ENCODE data around the gene SCD5. TPM values are rescaled to one million over a fixed set of nuclear protein-coding genes. Genes with fewer than 3 reads are reported as not detected.

Gene SCD5
- total and polyA plus RNA-seq, 2 donors (not counting 3 experiments of a cell fraction or from before 2014, with no cell fraction given) = 38.4 to 38.5 TPM

DNA sequence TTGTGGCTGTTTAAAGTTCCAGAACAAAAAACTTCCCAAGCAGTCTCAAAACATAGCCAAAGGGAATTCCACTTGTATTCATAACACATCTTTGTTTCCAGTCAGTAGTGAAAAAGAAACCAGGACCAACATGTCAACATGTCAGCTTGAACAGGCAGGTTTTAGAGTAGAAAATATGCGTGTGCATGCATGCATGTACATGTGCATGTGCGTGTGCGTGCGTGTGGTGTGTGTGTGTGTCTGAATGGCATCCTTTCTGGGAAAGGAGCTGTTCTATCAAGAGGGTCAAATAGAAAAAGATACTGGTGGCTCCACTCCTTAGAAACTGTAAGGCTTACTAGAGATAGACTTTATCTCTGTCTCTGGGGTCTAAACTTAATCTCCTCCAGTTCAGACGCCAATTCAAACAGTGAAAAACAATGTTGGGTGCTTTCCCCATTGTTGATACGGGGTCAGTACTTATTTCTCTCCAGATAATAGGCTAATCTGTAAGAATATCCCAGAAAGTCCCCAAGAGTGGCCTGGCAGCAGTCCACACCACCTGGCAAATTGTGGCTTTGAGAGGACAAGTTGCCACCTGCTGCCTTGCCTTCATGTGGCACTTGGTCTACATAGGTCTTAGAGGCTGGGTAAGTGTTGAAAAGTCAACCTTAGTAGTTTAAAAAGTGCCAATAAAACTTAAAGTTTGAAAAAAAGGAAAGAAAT, 110.4 kb downstream of the SCD5 start:
- ChIA-PET CTCF (interaction anchor here (0.7 to 1.4 kb wide), 2 partner anchors 11 to 19 kb away, joined by 3 to 4 read pairs; no protein-coding TSS in a partner anchor), POLR2A (no interaction called here)
- Histone ChIP-seq H3K27me3 (ENCODE audit: control insufficient read depth in 2 of 2, insufficient read depth in 2 of 2, low read length in 2 of 2) (no peaks in the 10 kb centered on the region), H3K9ac (replicated peaks; ENCODE audit: extremely low read depth, insufficient read depth, low read length) (no peak overlapping the region), H3K27ac (ENCODE audit: insufficient read depth, low read depth, low read length) (no peak overlapping the region), H4K20me1 (replicated peaks; ENCODE audit: control insufficient read depth, extremely low read depth, insufficient read depth, low read length) (no peaks in the 10 kb centered on the region), H3K4me3 (replicated peaks in 1 of 3; ENCODE audit: insufficient read depth in 1 of 3, low read depth in 1 of 3, low read length in 3 of 3) (no peak overlapping the region), H3K9me1 (replicated peaks; ENCODE audit: control insufficient read depth, extremely low read depth, insufficient read depth, low read length) (peaks cover 2% of the 10 kb centered on the region), H3K4me2 (ENCODE audit: insufficient read depth, low read length) (no peak overlapping the region), H3K36me3 (ENCODE audit: control insufficient read depth in 2 of 2, extremely low read depth in 1 of 2, insufficient read depth in 2 of 2, low read length in 2 of 2) (no peaks in the 10 kb centered on the region), H3K79me2 (ENCODE audit: control insufficient read depth, insufficient read depth, low read length) (no peaks in the 10 kb centered on the region), H3K9me3 (replicated peaks; ENCODE audit: control insufficient read depth, insufficient read depth, low read length) (no peaks in the 10 kb centered on the region), H3K4me1 (ENCODE audit: control insufficient read depth, extremely low read depth, insufficient read depth, low read length) (peaks cover 9% of the 10 kb centered on the region), H2AFZ (ENCODE audit: low read depth, low read length) (no peak overlapping the region)
- intact Hi-C loops (cut with micrococcal nuclease) (no loop called here), dilution Hi-C loops (cut with MboI; ENCODE audit: extremely low pct_ligation_motif_present, low sequenced_read_pairs) (no loop called here)
- no peak for DNase-seq (ENCODE audit: low read depth, low spot score)
- FAIRE-seq = no peak
- no TSS peak for BruUV-seq (replicated peaks)
- TF ChIP-seq FOS (IDR thresholded peaks at IDR 0.05; ENCODE audit: borderline replicate concordance, insufficient read depth, low read length) (no peak), MYC (IDR thresholded peaks at IDR 0.05; ENCODE audit: low read depth, low read length) (no peak), JUN (IDR thresholded peaks at IDR 0.05; ENCODE audit: borderline replicate concordance, insufficient read depth, insufficient read length, low read depth) (no peak), POLR2A (IDR thresholded peaks at IDR 0.05; ENCODE audit: low read depth, low read length) (no peak), GATA2 (IDR thresholded peaks at IDR 0.05; ENCODE audit: insufficient read depth, insufficient read length, low read depth, low read length) (no peak), EZH2 (IDR thresholded peaks at IDR 0.05; ENCODE audit: borderline replicate concordance, low read depth, low read length, severe bottlenecking) (no peak)
- TF ChIP-seq, protein P1, sequence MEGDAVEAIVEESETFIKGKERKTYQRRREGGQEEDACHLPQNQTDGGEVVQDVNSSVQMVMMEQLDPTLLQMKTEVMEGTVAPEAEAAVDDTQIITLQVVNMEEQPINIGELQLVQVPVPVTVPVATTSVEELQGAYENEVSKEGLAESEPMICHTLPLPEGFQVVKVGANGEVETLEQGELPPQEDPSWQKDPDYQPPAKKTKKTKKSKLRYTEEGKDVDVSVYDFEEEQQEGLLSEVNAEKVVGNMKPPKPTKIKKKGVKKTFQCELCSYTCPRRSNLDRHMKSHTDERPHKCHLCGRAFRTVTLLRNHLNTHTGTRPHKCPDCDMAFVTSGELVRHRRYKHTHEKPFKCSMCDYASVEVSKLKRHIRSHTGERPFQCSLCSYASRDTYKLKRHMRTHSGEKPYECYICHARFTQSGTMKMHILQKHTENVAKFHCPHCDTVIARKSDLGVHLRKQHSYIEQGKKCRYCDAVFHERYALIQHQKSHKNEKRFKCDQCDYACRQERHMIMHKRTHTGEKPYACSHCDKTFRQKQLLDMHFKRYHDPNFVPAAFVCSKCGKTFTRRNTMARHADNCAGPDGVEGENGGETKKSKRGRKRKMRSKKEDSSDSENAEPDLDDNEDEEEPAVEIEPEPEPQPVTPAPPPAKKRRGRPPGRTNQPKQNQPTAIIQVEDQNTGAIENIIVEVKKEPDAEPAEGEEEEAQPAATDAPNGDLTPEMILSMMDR (IDR thresholded peaks at IDR 0.05; ENCODE audit: extremely low read depth in 1 of 2, insufficient read depth in 1 of 2, low read depth in 1 of 2, low read length in 2 of 2) = no peak
- TF ChIP-seq, protein P2, sequence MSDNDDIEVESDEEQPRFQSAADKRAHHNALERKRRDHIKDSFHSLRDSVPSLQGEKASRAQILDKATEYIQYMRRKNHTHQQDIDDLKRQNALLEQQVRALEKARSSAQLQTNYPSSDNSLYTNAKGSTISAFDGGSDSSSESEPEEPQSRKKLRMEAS (IDR thresholded peaks at IDR 0.05; ENCODE audit: insufficient read depth, insufficient read length) = no peak

Data from endothelial cell of umbilical vein (primary cell).